ENCODE results near the gene MRPL36.
A peak's percentile ranks its signal among the peaks of the same experiment; 100 is the strongest.

The MRPL36 gene

GRCh38 chr5:1762883-1763547, 36.6 kb downstream of the MRPL36 start:
- no peak for DNase-seq

- DNase-seq: no peak
Measured at GRCh38 chr5:1762121-1762882, 37.3 kb downstream of the MRPL36 start.

- DNase-seq: no peak
Measured at GRCh38 chr5:1761453-1761755, 38.2 kb downstream of the MRPL36 start.

GRCh38 chr5:1760656-1761452, 38.8 kb downstream of the MRPL36 start:
- DNase-seq: no peak

GRCh38 chr5:1760231-1760630, 39.4 kb downstream of the MRPL36 start:
- no peak for DNase-seq

- DNase-seq: no peak
Measured at GRCh38 chr5:1759378-1759970, 40.2 kb downstream of the MRPL36 start.

- no peak for DNase-seq
Measured at GRCh38 chr5:1758574-1758973, 41.1 kb downstream of the MRPL36 start.

- DNase-seq: peak; percentile 77
Measured at GRCh38 chr5:1757511-1757910, 42.1 kb downstream of the MRPL36 start.

GRCh38 chr5:1756481-1756880, 43.2 kb downstream of the MRPL36 start:
- DNase-seq: no peak

GRCh38 chr5:1755321-1755949, 44.2 kb downstream of the MRPL36 start:
- DNase-seq: no peak

- DNase-seq: no peak
Measured at GRCh38 chr5:1754531-1755220, 45.0 kb downstream of the MRPL36 start.

GRCh38 chr5:1753490-1753889, 46.1 kb downstream of the MRPL36 start:
- no peak for DNase-seq

GRCh38 chr5:1752881-1753280, 46.8 kb downstream of the MRPL36 start:
- no peak for DNase-seq

GRCh38 chr5:1751864-1752822, 47.5 kb downstream of the MRPL36 start:
- DNase-seq: no peak

GRCh38 chr5:1751026-1751863, 48.4 kb downstream of the MRPL36 start:
- peak; percentile 85 for DNase-seq

GRCh38 chr5:1750469-1750868, 49.2 kb downstream of the MRPL36 start:
- DNase-seq: no peak

- no peak for DNase-seq
Measured at GRCh38 chr5:1749346-1750124, 50.1 kb downstream of the MRPL36 start.

- no peak for DNase-seq
Measured at GRCh38 chr5:1748845-1749244, 50.8 kb downstream of the MRPL36 start.
